Gastrocnemius medialis (tissue), 4 donors: ENCODE results near the gene UBQLN3.

Experiments used
- POLR2A ChIP-seq, 2 donors: fragments of 450-650 bp; IDR thresholded peaks; one replicate each; pipeline ENCODE4 v1.6.1; 2017; ENCODE audit warnings: antibody characterized with exemption in 2 of 2, mild to moderate bottlenecking in 2 of 2, moderate library complexity in 2 of 2
- TF ChIP-seq, protein P1 (sequence below), 5 experiments: fragments of 450-650 bp in 3 of 5; fragments of 200-600 bp in 2 of 5; sonication (generic) in 2 of 5; IDR thresholded peaks in 4 of 5; conservative IDR thresholded peaks in 1 of 5; 1 replicate in 4 of 5; 2 replicates in 1 of 5; pipeline ENCODE4 v1.5.1; 2016 to 2019; ENCODE audit warnings: antibody characterized with exemption in 5 of 5, mild to moderate bottlenecking in 3 of 5, moderate library complexity in 3 of 5

- TF ChIP-seq, protein P1, sequence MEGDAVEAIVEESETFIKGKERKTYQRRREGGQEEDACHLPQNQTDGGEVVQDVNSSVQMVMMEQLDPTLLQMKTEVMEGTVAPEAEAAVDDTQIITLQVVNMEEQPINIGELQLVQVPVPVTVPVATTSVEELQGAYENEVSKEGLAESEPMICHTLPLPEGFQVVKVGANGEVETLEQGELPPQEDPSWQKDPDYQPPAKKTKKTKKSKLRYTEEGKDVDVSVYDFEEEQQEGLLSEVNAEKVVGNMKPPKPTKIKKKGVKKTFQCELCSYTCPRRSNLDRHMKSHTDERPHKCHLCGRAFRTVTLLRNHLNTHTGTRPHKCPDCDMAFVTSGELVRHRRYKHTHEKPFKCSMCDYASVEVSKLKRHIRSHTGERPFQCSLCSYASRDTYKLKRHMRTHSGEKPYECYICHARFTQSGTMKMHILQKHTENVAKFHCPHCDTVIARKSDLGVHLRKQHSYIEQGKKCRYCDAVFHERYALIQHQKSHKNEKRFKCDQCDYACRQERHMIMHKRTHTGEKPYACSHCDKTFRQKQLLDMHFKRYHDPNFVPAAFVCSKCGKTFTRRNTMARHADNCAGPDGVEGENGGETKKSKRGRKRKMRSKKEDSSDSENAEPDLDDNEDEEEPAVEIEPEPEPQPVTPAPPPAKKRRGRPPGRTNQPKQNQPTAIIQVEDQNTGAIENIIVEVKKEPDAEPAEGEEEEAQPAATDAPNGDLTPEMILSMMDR (IDR thresholded peaks at IDR 0.05 in 4 of 5, conservative IDR thresholded peaks at IDR 0.05 in 1 of 5): no peak
- TF ChIP-seq POLR2A (IDR thresholded peaks at IDR 0.05): no peak
These were observed 15.0 kb upstream of the UBQLN3 start for GRCh38 chr11:5524756-5525155.
